ENCODE data around the gene FHIP2A. TPM values are rescaled to one million over a fixed set of nuclear protein-coding genes. Genes with fewer than 3 reads are reported as not detected.

The FHIP2A gene
- polyA plus RNA-seq, 3 donors, result 4.4 to 9.6 (median 9.2) TPM

DNA sequence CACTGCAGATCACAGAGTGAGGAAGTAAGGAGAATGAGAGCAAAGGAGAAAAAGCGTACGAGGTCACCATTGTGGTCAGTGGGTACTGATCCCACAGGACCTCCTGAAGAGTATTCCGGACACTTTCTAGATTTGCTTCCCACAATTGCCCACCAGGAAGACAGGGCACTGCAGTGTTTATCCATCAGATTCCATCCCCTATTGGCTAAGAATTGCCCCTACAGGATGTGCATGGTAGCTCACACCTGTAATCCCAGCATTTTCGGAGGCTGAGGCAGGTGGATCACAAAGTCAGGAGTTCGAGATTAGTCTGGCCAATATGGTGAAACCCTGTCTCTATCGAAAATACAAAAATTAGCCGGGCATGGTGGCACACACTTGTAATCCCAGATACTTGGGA lies 5.3 kb upstream of the FHIP2A start:
- H3K36me3 ChIP-seq (replicated peaks in 1 of 2; ENCODE audit: control insufficient read depth in 1 of 2, insufficient read depth in 2 of 2, low read length in 2 of 2), result no peaks in the 10 kb centered on the region

DNA sequence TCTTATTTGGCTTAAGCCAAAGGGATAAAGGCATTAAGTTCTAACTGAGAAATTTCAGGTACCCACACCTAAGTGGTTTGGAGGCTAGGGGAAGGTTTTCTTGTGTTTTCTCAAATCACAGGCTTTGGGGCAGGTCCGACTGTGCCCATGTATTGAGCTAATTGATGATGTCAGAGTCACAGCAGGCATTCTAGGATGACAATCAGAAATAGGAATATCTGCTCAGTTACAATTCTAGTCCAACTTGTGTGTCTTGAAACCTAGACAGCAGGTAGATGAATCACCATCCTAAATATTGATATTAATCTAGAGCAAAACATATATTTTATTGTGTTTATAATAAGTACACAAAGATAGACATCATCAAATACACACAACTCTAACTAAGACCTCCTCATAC lies 2.3 kb upstream of the FHIP2A start:
- Mint-ChIP-seq H3K27ac (no peak overlapping the region), H3K27me3 (ENCODE audit: low read depth in 3 of 3) (no peaks in the 10 kb centered on the region), H3K4me1 (peaks cover 21% of the 10 kb centered on the region), H3K36me3 (no peaks in the 10 kb centered on the region), H3K9me3 (no peaks in the 10 kb centered on the region), H3K4me3 (no peak overlapping the region)
- intact Hi-C loops (cut with micrococcal nuclease), result no loop called here
- Histone ChIP-seq H3K36me3 (replicated peaks in 1 of 2; ENCODE audit: control insufficient read depth in 1 of 2, insufficient read depth in 2 of 2, low read length in 2 of 2) (no peaks in the 10 kb centered on the region), H4K20me1 (ENCODE audit: insufficient read depth, low read length) (peaks cover 8% of the 10 kb centered on the region), H3K4me2 (replicated peaks; ENCODE audit: extremely low read depth, low read length, poor library complexity, severe bottlenecking) (no peak overlapping the region), H3K4me1 (ENCODE audit: control insufficient read depth in 1 of 2, insufficient read depth in 2 of 2, low read length in 2 of 2) (peaks cover 14 to 25% of the 10 kb centered on the region in 2 donors), H3K9me3 (replicated peaks in 1 of 2; ENCODE audit: control insufficient read depth in 1 of 2, insufficient read depth in 1 of 2, low read length in 2 of 2) (no peaks in the 10 kb centered on the region), H3K27ac (ENCODE audit: low read depth in 1 of 2, low read length in 2 of 2) (no peak overlapping the region), H3K27me3 (ENCODE audit: control insufficient read depth in 2 of 2, insufficient read depth in 2 of 2, low read length in 2 of 2) (no peaks in the 10 kb centered on the region), H2AFZ (ENCODE audit: insufficient read depth, low read depth, low read length, poor library complexity, severe bottlenecking) (no peak overlapping the region), H3K79me2 (ENCODE audit: insufficient read depth, low read length) (peaks cover 27% of the 10 kb centered on the region), H3K9ac (ENCODE audit: insufficient read depth, low read length, poor library complexity, severe bottlenecking) (no peak overlapping the region), H3K4me3 (replicated peaks in 1 of 3; ENCODE audit: low read depth in 2 of 3, low read length in 3 of 3) (no peak overlapping the region)
- no CpG with 5 or more reads among the region's 1 CpG for WGBS (ENCODE audit: insufficient coverage)
- no peak for TF ChIP-seq CTCF (IDR thresholded peaks at IDR 0.05)
- DNase-seq, result no peak

More for the DNA sequence above, 5.3 kb upstream of the FHIP2A start:
- Mint-ChIP-seq H3K4me1 (peaks cover 10% of the 10 kb centered on the region), H3K27ac (no peak overlapping the region), H3K27me3 (ENCODE audit: low read depth in 3 of 3) (no peaks in the 10 kb centered on the region), H3K36me3 (no peaks in the 10 kb centered on the region), H3K9me3 (no peaks in the 10 kb centered on the region), H3K4me3 (no peak overlapping the region)
- Histone ChIP-seq H3K27me3 (ENCODE audit: control insufficient read depth in 2 of 2, insufficient read depth in 2 of 2, low read length in 2 of 2) (no peaks in the 10 kb centered on the region), H3K4me1 (ENCODE audit: control insufficient read depth in 1 of 2, insufficient read depth in 2 of 2, low read length in 2 of 2) (peaks cover 6 to 8% of the 10 kb centered on the region in 2 donors), H4K20me1 (ENCODE audit: insufficient read depth, low read length) (no peaks in the 10 kb centered on the region), H3K4me3 (replicated peaks in 1 of 3; ENCODE audit: low read depth in 2 of 3, low read length in 3 of 3) (no peak overlapping the region), H3K27ac (ENCODE audit: low read depth in 1 of 2, low read length in 2 of 2) (no peak overlapping the region), H2AFZ (ENCODE audit: insufficient read depth, low read depth, low read length, poor library complexity, severe bottlenecking) (no peak overlapping the region), H3K9me3 (replicated peaks in 1 of 2; ENCODE audit: control insufficient read depth in 1 of 2, insufficient read depth in 1 of 2, low read length in 2 of 2) (no peaks in the 10 kb centered on the region), H3K79me2 (ENCODE audit: insufficient read depth, low read length) (no peaks in the 10 kb centered on the region), H3K9ac (ENCODE audit: insufficient read depth, low read length, poor library complexity, severe bottlenecking) (no peak overlapping the region), H3K4me2 (replicated peaks; ENCODE audit: extremely low read depth, low read length, poor library complexity, severe bottlenecking) (no peak overlapping the region)
- no peak for TF ChIP-seq CTCF (IDR thresholded peaks at IDR 0.05)
- 79% methylated on average over 2 of the region's 7 CpGs for WGBS (ENCODE audit: insufficient coverage)
- no peak for DNase-seq
- intact Hi-C loops (cut with micrococcal nuclease), result no loop called here
